RWPE2 (cell line): ENCODE data around the gene ZNF37A.
"Not testable (repeated sequence)": the region's sequence is repeated elsewhere in the genome, so short reads cannot be mapped to it uniquely, and the experiment has no call there.

Experiments used
- ATAC-seq: fragments of 200-7000 bp; cut with Tn5 transposase; 3 replicates; pipeline ENCODE4 v1.9.1; 2021; ENCODE audit warnings: low read depth
- DNase-seq: peaks from one replicate; pipeline ENCODE4 v3.0.0-alpha.2; 2020; ENCODE audit warnings: low spot score
- H3K27ac ChIP-seq: fragments of 450-650 bp; 2 replicates; pipeline ENCODE4 v1.5.1; 2017; ENCODE audit warnings: mild to moderate bottlenecking; ENCODE audit not compliant: poor library complexity, severe bottlenecking
- H3K27me3 ChIP-seq: fragments of 250-450 bp; sonication (Bioruptor Pico); 2 replicates; pipeline ENCODE4 v1.5.1; 2021; ENCODE audit warnings: mild to moderate bottlenecking, moderate library complexity; ENCODE audit not compliant: insufficient read depth, poor library complexity, severe bottlenecking
- H3K36me3 ChIP-seq: fragments of 250-450 bp; sonication (Bioruptor Pico); 2 replicates; pipeline ENCODE4 v1.5.1; 2020; ENCODE audit warnings: low read depth, mild to moderate bottlenecking, moderate library complexity
- H3K4me1 ChIP-seq: fragments of 250-450 bp; sonication (Bioruptor Pico); 2 replicates; pipeline ENCODE4 v1.5.1; 2021; ENCODE audit warnings: mild to moderate bottlenecking, moderate library complexity; ENCODE audit not compliant: insufficient read depth, poor library complexity, severe bottlenecking
- H3K4me3 ChIP-seq: fragments of 250-450 bp; sonication (Bioruptor Pico); 2 replicates; pipeline ENCODE4 v1.5.1; 2021; ENCODE audit warnings: mild to moderate bottlenecking, moderate library complexity; ENCODE audit not compliant: severe bottlenecking
- H3K9me3 ChIP-seq: fragments of 250-450 bp; sonication (Bioruptor Pico); 2 replicates; pipeline ENCODE4 v1.5.1; 2021; ENCODE audit warnings: mild to moderate bottlenecking, moderate library complexity; ENCODE audit not compliant: severe bottlenecking
- TF ChIP-seq, protein P1 (sequence below): fragments of 450-650 bp; IDR thresholded peaks from one replicate; pipeline ENCODE4 v1.5.1; 2017; ENCODE audit warnings: mild to moderate bottlenecking, moderate library complexity; ENCODE audit not compliant: poor library complexity, severe bottlenecking

ZNF37A gene

DNA sequence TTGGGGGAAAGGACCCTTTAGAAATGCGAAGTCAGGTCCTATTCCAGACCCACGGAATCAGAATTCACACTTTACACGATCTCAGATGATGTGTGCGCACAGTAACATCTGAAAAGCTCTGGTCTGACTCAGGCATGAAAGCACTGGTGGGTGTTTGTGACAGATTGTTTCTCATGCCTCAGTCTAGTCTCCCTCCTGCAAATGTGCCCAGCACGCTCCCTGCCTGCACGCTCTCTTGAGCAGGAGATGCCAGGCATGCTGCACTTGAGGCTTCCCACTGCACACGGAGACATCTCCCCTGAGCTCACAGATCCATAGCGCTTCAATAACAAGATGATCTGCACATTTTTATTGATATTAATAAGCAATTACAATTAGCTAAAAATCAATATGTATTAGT is 23.6 kb upstream of the ZNF37A start:
- H3K4me1 ChIP-seq, result no peaks in the 10 kb centered on the region
- no peak overlapping the region for H3K27ac ChIP-seq
- H3K36me3 ChIP-seq, result no peaks in the 10 kb centered on the region
- no peak overlapping the region for H3K4me3 ChIP-seq
- no peaks in the 10 kb centered on the region for H3K9me3 ChIP-seq
- ATAC-seq (no peak), DNase-seq (no peak)
- H3K27me3 ChIP-seq, result no peaks in the 10 kb centered on the region
- TF ChIP-seq, protein P1, sequence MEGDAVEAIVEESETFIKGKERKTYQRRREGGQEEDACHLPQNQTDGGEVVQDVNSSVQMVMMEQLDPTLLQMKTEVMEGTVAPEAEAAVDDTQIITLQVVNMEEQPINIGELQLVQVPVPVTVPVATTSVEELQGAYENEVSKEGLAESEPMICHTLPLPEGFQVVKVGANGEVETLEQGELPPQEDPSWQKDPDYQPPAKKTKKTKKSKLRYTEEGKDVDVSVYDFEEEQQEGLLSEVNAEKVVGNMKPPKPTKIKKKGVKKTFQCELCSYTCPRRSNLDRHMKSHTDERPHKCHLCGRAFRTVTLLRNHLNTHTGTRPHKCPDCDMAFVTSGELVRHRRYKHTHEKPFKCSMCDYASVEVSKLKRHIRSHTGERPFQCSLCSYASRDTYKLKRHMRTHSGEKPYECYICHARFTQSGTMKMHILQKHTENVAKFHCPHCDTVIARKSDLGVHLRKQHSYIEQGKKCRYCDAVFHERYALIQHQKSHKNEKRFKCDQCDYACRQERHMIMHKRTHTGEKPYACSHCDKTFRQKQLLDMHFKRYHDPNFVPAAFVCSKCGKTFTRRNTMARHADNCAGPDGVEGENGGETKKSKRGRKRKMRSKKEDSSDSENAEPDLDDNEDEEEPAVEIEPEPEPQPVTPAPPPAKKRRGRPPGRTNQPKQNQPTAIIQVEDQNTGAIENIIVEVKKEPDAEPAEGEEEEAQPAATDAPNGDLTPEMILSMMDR, result no peak

- no peaks in the 10 kb centered on the region for H3K4me1 ChIP-seq
- H3K27ac ChIP-seq, result no peak overlapping the region
- DNase-seq (no peak), ATAC-seq (no peak)
- no peaks in the 10 kb centered on the region for H3K9me3 ChIP-seq
- no peaks in the 10 kb centered on the region for H3K27me3 ChIP-seq
- H3K36me3 ChIP-seq, result no peaks in the 10 kb centered on the region
- TF ChIP-seq, protein P1, result no peak
- H3K4me3 ChIP-seq, result no peak overlapping the region
Measured at GRCh38 chr10:38072552-38072951, 21.6 kb upstream of the ZNF37A start.

- DNase-seq, result no peak
- ATAC-seq, result no peak
- no peaks in the 10 kb centered on the region for H3K36me3 ChIP-seq
- no peaks in the 10 kb centered on the region for H3K9me3 ChIP-seq
- TF ChIP-seq, protein P1, result no peak
- no peak overlapping the region for H3K27ac ChIP-seq
- H3K4me3 ChIP-seq, result no peak overlapping the region
- H3K27me3 ChIP-seq, result no peaks in the 10 kb centered on the region
- no peaks in the 10 kb centered on the region for H3K4me1 ChIP-seq
Measured at GRCh38 chr10:38076687-38077086, 17.4 kb upstream of the ZNF37A start.

DNA sequence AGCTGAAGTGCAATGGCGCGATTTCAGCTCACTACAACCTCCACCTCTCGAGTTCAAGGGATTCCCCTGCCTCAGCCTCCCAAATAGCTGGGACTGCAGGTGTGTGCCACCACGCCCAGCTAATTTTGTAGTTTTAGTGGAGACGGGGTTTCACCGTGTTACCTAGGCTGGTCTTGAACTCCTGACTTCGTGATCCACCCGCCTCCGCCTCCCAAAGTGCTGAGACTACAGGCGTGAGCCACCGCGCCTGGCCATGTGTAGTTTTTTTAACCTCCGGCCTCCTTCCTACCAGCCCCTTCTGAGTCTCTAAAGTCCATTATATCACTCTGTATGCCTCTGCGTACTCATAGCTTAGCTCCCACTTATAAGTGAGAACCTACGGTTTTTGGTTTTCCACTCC is 819 bp upstream of the ZNF37A start:
- not testable (repeated sequence) for H3K27ac ChIP-seq, ATAC-seq, H3K4me1 ChIP-seq, H3K9me3 ChIP-seq, DNase-seq, H3K27me3 ChIP-seq, H3K4me3 ChIP-seq
- H3K36me3 ChIP-seq, result peaks cover 32% of the 10 kb centered on the region

GRCh38 chr10:38093816-38094157 is 350 bp upstream of the ZNF37A start:
- Histone ChIP-seq H3K27ac (no peak overlapping the region), H3K27me3 (no peaks in the 10 kb centered on the region), H3K36me3 (peaks cover 36% of the 10 kb centered on the region), H3K9me3 (no peaks in the 10 kb centered on the region), H3K4me1 (peaks cover 4% of the 10 kb centered on the region), H3K4me3 (peak overlapping the region; percentile 72)
- no peak for DNase-seq
- ATAC-seq, result peak; percentile 5; the same call in 1 of the 3 replicates
- TF ChIP-seq, protein P1, result no peak
